HG02981 (cell line): Measurements from ENCODE around the gene EBI3.
"Not testable (repeated sequence)": the region's sequence is repeated elsewhere in the genome, so short reads cannot be mapped to it uniquely, and the experiment has no call there.

Source experiments
- ATAC-seq: cut with Tn5 transposase; IDR thresholded peaks from one replicate; pipeline ENCODE4 v1.9.1; 2021; ENCODE audit warnings: mild to moderate bottlenecking, moderate library complexity; ENCODE audit not compliant: unreplicated experiment

EBI3 gene

DNA sequence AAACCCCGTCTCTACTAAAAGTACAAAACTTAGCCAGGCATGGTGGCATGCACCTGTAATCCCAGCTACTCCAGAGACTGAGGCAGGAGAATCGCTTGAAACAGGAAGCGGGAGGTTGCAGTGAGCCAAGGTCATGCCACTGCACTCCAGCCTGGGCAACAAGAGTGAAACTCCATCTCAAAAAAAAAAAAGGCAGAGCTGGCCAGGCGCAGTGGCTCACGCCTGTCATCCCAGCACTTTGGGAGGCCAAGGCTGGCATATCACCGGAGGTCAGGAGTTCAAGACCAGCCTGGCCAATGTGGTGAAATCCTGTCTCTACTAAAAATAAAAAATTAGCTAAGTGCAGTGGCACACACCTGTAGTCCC, 45.0 kb downstream of the EBI3 start:
- not testable (repeated sequence) for ATAC-seq

- no peak for ATAC-seq
Observed at GRCh38 chr19:4277191-4277696, 47.9 kb downstream of the EBI3 start.

DNA sequence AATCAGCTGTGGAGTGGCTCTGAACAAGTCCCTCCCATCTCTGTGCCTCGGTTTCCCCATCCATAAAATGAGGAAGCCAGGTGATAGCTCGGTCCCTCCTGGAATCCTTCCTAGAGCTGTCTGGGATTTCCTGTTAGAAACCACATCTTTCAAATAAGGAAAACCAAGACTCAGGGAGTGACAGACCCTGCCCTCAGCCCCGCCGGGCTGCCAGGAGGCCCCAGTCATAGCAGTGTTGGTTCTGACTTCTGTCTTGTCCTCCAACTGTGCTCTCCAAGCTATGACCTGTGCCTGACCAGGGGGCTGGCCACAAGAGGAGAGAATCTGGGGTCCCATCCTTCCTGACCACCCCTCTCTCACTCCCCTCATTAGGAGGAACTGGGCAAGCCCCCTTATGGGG, 48.7 kb downstream of the EBI3 start:
- no peak for ATAC-seq

GRCh38 chr19:4278419-4279266, 49.3 kb downstream of the EBI3 start, which contains the start of gene SHD:
Gene SHD, plus strand, starts transcription at chr19:4279266. Its CDS starts 798 bp downstream, at chr19:4280064.
- ATAC-seq: no peak

GRCh38 chr19:4279267-4279529, 49.9 kb downstream of the EBI3 start:
- ATAC-seq: no peak

DNA sequence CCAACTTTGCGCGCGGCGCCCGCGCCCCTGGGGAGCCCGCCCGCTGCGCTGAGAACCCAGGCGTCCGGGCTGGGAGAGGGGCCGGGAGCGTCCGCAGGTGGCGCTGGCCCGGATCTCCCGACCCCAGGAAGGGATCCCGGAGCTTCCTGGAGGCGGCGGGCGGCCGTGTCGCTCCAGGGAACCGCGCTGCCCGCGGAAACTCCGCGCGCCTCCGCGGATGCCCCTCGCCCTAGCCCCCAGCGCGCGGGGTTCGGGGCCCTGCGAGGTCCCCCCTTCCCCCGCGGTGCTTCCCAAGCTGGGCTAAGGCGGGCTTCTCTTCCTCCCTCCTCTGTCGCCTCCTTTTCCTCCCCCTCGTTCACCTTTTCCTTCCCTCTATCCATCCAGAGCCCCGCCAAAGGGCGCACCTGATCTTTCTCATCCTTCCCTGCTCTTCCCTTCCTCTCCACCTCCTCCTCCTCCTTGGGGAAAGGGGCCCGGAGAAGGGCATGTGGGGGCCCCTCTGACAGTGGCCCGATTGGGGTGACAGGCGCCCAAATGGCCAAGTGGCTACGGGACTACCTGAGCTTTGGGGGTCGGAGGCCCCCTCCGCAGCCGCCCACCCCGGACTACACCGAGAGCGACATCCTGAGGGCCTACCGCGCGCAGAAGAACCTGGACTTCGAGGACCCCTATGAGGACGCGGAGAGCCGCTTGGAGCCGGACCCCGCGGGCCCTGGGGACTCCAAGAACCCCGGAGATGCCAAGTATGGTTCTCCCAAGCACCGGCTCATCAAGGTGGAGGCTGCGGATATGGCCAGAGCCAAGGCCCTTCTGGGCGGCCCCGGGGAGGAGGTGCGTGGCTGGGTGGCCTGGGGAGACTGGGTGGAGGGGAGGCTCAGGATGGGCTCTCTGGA, 50.5 kb downstream of the EBI3 start:
- no peak for ATAC-seq

- ATAC-seq: no peak
Observed at GRCh38 chr19:4284176-4284958, 55.0 kb downstream of the EBI3 start.

GRCh38 chr19:4284974-4285373, 55.7 kb downstream of the EBI3 start:
- no peak for ATAC-seq

- not testable (repeated sequence) for ATAC-seq
Observed at GRCh38 chr19:4286141-4286540, 56.8 kb downstream of the EBI3 start.
